ENCODE measurements around the gene EFCAB10. TPM values are rescaled to one million over a fixed set of nuclear protein-coding genes. Genes with fewer than 3 reads are reported as not detected.
A peak's percentile ranks its signal among the peaks of the same experiment; 100 is the strongest.
"Not testable (repeated sequence)": the region's sequence is repeated elsewhere in the genome, so short reads cannot be mapped to it uniquely, and the experiment has no call there.

The EFCAB10 gene
- total RNA-seq, 1 donor from 2014 or later: 1.6 TPM

- TF ChIP-seq CTCF (IDR thresholded peaks at IDR 0.05): no peak
- H3K4me3 ChIP-seq: peak overlapping the region; percentile 90
- no peaks in the 10 kb centered on the region for H3K9me3 ChIP-seq
- H3K36me3 ChIP-seq: peaks cover 24% of the 10 kb centered on the region
- peaks cover 11% of the 10 kb centered on the region for H3K4me1 ChIP-seq
- peak overlapping the region; percentile 88 for H3K27ac ChIP-seq
- no peaks in the 10 kb centered on the region for H3K27me3 ChIP-seq
- intact Hi-C loops (cut with DNase I): no loop called here
- DNase-seq: no peak
- no peak for ATAC-seq
These were observed 48.4 kb downstream of the EFCAB10 start for GRCh38 chr7:105532709-105533460.

- peak; percentile 95 for DNase-seq
- Histone ChIP-seq H3K36me3 (peaks cover 16% of the 10 kb centered on the region), H3K27ac (peak within 1 kb of the TSS; percentile 88), H3K4me3 (peak within 1 kb of the TSS; percentile 90), H3K4me1 (peaks cover 11% of the 10 kb centered on the region), H3K27me3 (no peaks in the 10 kb centered on the region), H3K9me3 (no peaks in the 10 kb centered on the region)
- ATAC-seq: peak; percentile 100
- intact Hi-C loops (cut with DNase I): no loop called here
- TF ChIP-seq CTCF (IDR thresholded peaks at IDR 0.05): peak; percentile 75
These were observed 49.3 kb downstream of the EFCAB10 start, which contains the start of gene RINT1 for GRCh38 chr7:105531792-105532671. TSS of gene RINT1 (plus strand) at chr7:105532201. CDS start at chr7:105532316, 115 bp downstream.

- no peak for TF ChIP-seq CTCF (IDR thresholded peaks at IDR 0.05)
- peak; percentile 62 for DNase-seq
- no peak for ATAC-seq
- intact Hi-C loops (cut with DNase I): no loop called here
- Histone ChIP-seq H3K4me1 (peaks cover 11% of the 10 kb centered on the region), H3K27me3 (no peaks in the 10 kb centered on the region), H3K36me3 (peaks cover 2% of the 10 kb centered on the region), H3K4me3 (no peak overlapping the region), H3K9me3 (no peaks in the 10 kb centered on the region), H3K27ac (no peak overlapping the region)
These were observed 50.7 kb downstream of the EFCAB10 start for GRCh38 chr7:105530546-105530945.

- no peaks in the 10 kb centered on the region for H3K27me3 ChIP-seq
- H3K36me3 ChIP-seq: no peaks in the 10 kb centered on the region
- no peak overlapping the region for H3K27ac ChIP-seq
- DNase-seq (no peak), ATAC-seq (no peak)
- no peaks in the 10 kb centered on the region for H3K9me3 ChIP-seq
- peaks cover 11% of the 10 kb centered on the region for H3K4me1 ChIP-seq
- intact Hi-C loops (cut with DNase I): no loop called here
- TF ChIP-seq CTCF (IDR thresholded peaks at IDR 0.05): no peak
- no peak overlapping the region for H3K4me3 ChIP-seq
These were observed 51.2 kb downstream of the EFCAB10 start for GRCh38 chr7:105530126-105530525.

- H3K27ac ChIP-seq; ATAC-seq; H3K27me3 ChIP-seq; H3K36me3 ChIP-seq; H3K4me1 ChIP-seq; H3K9me3 ChIP-seq; DNase-seq; H3K4me3 ChIP-seq; intact Hi-C loops (cut with DNase I): not testable (repeated sequence)
These were observed 53.6 kb downstream of the EFCAB10 start for GRCh38 chr7:105527737-105528136.

- DNase-seq (no peak), ATAC-seq (no peak)
- Histone ChIP-seq H3K27me3 (no peaks in the 10 kb centered on the region), H3K36me3 (no peaks in the 10 kb centered on the region), H3K27ac (no peak overlapping the region), H3K9me3 (no peaks in the 10 kb centered on the region), H3K4me1 (peaks cover 12% of the 10 kb centered on the region), H3K4me3 (no peak overlapping the region)
- intact Hi-C loops (cut with DNase I): no loop called here
- TF ChIP-seq CTCF (IDR thresholded peaks at IDR 0.05): no peak
These were observed 56.5 kb downstream of the EFCAB10 start for GRCh38 chr7:105524840-105525239.

GRCh38 chr7:105524423-105524822, 56.9 kb downstream of the EFCAB10 start:
- H3K4me3 ChIP-seq; H3K9me3 ChIP-seq; intact Hi-C loops (cut with DNase I); ATAC-seq; DNase-seq; H3K27ac ChIP-seq; H3K27me3 ChIP-seq; H3K36me3 ChIP-seq: not testable (repeated sequence)
- peaks cover 12% of the 10 kb centered on the region for H3K4me1 ChIP-seq
